OCI-LY1 (cell line): ENCODE results near the gene FAM149A.

Experiments
- H2AFZ ChIP-seq: fragments of 200-600 bp; sonication (generic), shearing (Covaris generic); 2 replicates; pipeline ENCODE4 v1.6.0; 2014; ENCODE audit warnings: antibody characterized with exemption, mild to moderate bottlenecking, low read length
- H3F3A ChIP-seq: fragments of 200-600 bp; sonication (generic), shearing (Covaris generic); 2 replicates; pipeline ENCODE4 v1.6.0; 2014; ENCODE audit warnings: mild to moderate bottlenecking, antibody characterized with exemption, low read length, moderate library complexity; ENCODE audit not compliant: insufficient read depth
- H3K27ac ChIP-seq: fragments of 200-600 bp; sonication (generic); 2 replicates; pipeline ENCODE4 v1.5.1; 2014; ENCODE audit warnings: low read length, mixed run types, mild to moderate bottlenecking, low read depth; ENCODE audit not compliant: poor library complexity, severe bottlenecking
- H3K27me3 ChIP-seq: fragments of 200-600 bp; sonication (generic); 2 replicates; pipeline ENCODE4 v1.6.0; 2014; ENCODE audit warnings: antibody characterized with exemption, mild to moderate bottlenecking, low read length, moderate library complexity; ENCODE audit not compliant: insufficient read depth
- H3K36me3 ChIP-seq: fragments of 200-600 bp; sonication (generic); 2 replicates; pipeline ENCODE4 v1.6.1; 2014; ENCODE audit warnings: mild to moderate bottlenecking, antibody characterized with exemption, low read length, moderate library complexity, mixed read lengths; ENCODE audit not compliant: insufficient read depth
- H3K4me1 ChIP-seq: fragments of 200-600 bp; sonication (generic); 2 replicates; pipeline ENCODE4 v1.5.1; 2014; ENCODE audit warnings: mild to moderate bottlenecking, low read length, moderate library complexity; ENCODE audit not compliant: insufficient read depth, severe bottlenecking
- H3K4me2 ChIP-seq: fragments of 200-600 bp; sonication (generic), shearing (Covaris generic); 2 replicates; pipeline ENCODE4 v1.6.1; 2014; ENCODE audit warnings: low read length
- H3K4me3 ChIP-seq: fragments of 200-600 bp; sonication (generic); 2 replicates; pipeline ENCODE4 v1.5.1; 2014; ENCODE audit warnings: low read length, low read depth, mild to moderate bottlenecking, mixed read lengths; ENCODE audit not compliant: poor library complexity, severe bottlenecking
- H3K79me2 ChIP-seq: fragments of 200-600 bp; shearing (Covaris generic); 2 replicates; pipeline ENCODE4 v1.6.1; 2016; ENCODE audit warnings: mixed run types, low read length, mixed read lengths; ENCODE audit not compliant: insufficient read depth
- H3K9ac ChIP-seq: fragments of 200-600 bp; sonication (generic), shearing (Covaris generic); 2 replicates; pipeline ENCODE4 v1.6.1; 2014; ENCODE audit warnings: mild to moderate bottlenecking, low read length, mixed read lengths
- H3K9me2 ChIP-seq: fragments of 200-600 bp; sonication (generic), shearing (Covaris generic); 2 replicates; pipeline ENCODE4 v1.6.1; 2014; ENCODE audit warnings: low read depth, mild to moderate bottlenecking, low read length, mixed read lengths
- H3K9me3 ChIP-seq: fragments of 200-600 bp; shearing (Covaris generic); 2 replicates; pipeline ENCODE4 v1.6.1; 2014; ENCODE audit warnings: low read length, mixed read lengths
- H4K20me1 ChIP-seq: fragments of 200-600 bp; sonication (generic), shearing (Covaris generic); 2 replicates; pipeline ENCODE4 v1.6.0; 2016; ENCODE audit warnings: mild to moderate bottlenecking, low read length; ENCODE audit not compliant: insufficient read depth
- EZH2 ChIP-seq: fragments of 200-600 bp; sonication (generic), shearing (Covaris generic); IDR thresholded peaks from 2 replicates; pipeline ENCODE4 v1.8.0; 2017; ENCODE audit warnings: borderline replicate concordance, mixed run types, mild to moderate bottlenecking, antibody characterized with exemption, low read length, moderate library complexity, mixed read lengths
- TF ChIP-seq, protein P1 (sequence below): fragments of 200-600 bp; sonication (generic), shearing (Covaris generic); IDR thresholded peaks from 2 replicates; pipeline ENCODE4 v1.5.1; 2017; ENCODE audit warnings: mild to moderate bottlenecking, antibody characterized with exemption, low read length, moderate library complexity, mixed read lengths

The FAM149A gene

GRCh38 chr4:186095406-186095805 is 9.1 kb upstream of the FAM149A start:
- Histone ChIP-seq H3K9me3 (no peaks in the 10 kb centered on the region), H3K4me3 (no peak overlapping the region), H3K4me2 (no peak overlapping the region), H3K9ac (no peak overlapping the region), H3K27ac (no peak overlapping the region), H3K9me2 (no peaks in the 10 kb centered on the region), H3K4me1 (no peaks in the 10 kb centered on the region), H3F3A (no peaks in the 10 kb centered on the region), H2AFZ (no peak overlapping the region), H3K36me3 (no peaks in the 10 kb centered on the region), H3K79me2 (no peaks in the 10 kb centered on the region), H3K27me3 (no peaks in the 10 kb centered on the region), H4K20me1 (no peaks in the 10 kb centered on the region)
- TF ChIP-seq EZH2 = no peak
- TF ChIP-seq, protein P1, sequence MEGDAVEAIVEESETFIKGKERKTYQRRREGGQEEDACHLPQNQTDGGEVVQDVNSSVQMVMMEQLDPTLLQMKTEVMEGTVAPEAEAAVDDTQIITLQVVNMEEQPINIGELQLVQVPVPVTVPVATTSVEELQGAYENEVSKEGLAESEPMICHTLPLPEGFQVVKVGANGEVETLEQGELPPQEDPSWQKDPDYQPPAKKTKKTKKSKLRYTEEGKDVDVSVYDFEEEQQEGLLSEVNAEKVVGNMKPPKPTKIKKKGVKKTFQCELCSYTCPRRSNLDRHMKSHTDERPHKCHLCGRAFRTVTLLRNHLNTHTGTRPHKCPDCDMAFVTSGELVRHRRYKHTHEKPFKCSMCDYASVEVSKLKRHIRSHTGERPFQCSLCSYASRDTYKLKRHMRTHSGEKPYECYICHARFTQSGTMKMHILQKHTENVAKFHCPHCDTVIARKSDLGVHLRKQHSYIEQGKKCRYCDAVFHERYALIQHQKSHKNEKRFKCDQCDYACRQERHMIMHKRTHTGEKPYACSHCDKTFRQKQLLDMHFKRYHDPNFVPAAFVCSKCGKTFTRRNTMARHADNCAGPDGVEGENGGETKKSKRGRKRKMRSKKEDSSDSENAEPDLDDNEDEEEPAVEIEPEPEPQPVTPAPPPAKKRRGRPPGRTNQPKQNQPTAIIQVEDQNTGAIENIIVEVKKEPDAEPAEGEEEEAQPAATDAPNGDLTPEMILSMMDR = no peak

GRCh38 chr4:186096681-186097165 is 7.8 kb upstream of the FAM149A start:
- H2AFZ ChIP-seq = no peak overlapping the region
- H3K9ac ChIP-seq = no peak overlapping the region
- no peaks in the 10 kb centered on the region for H3K27me3 ChIP-seq
- no peak overlapping the region for H3K4me2 ChIP-seq
- no peak for TF ChIP-seq EZH2
- H3K27ac ChIP-seq = no peak overlapping the region
- H4K20me1 ChIP-seq = no peaks in the 10 kb centered on the region
- no peaks in the 10 kb centered on the region for H3K9me2 ChIP-seq
- no peaks in the 10 kb centered on the region for H3K36me3 ChIP-seq
- no peaks in the 10 kb centered on the region for H3F3A ChIP-seq
- H3K4me1 ChIP-seq = no peaks in the 10 kb centered on the region
- no peak overlapping the region for H3K4me3 ChIP-seq
- H3K79me2 ChIP-seq = no peaks in the 10 kb centered on the region
- no peaks in the 10 kb centered on the region for H3K9me3 ChIP-seq

GRCh38 chr4:186097386-186097785 is 7.1 kb upstream of the FAM149A start:
- no peak overlapping the region for H2AFZ ChIP-seq
- H3K9ac ChIP-seq = no peak overlapping the region
- no peaks in the 10 kb centered on the region for H3K27me3 ChIP-seq
- H3K4me2 ChIP-seq = no peak overlapping the region
- TF ChIP-seq, protein P1 = no peak
- H3K27ac ChIP-seq = no peak overlapping the region
- H3F3A ChIP-seq = no peaks in the 10 kb centered on the region
- no peaks in the 10 kb centered on the region for H4K20me1 ChIP-seq
- no peaks in the 10 kb centered on the region for H3K36me3 ChIP-seq
- no peaks in the 10 kb centered on the region for H3K79me2 ChIP-seq
- H3K4me1 ChIP-seq = no peaks in the 10 kb centered on the region
- H3K4me3 ChIP-seq = no peak overlapping the region
- H3K9me3 ChIP-seq = no peaks in the 10 kb centered on the region
- no peaks in the 10 kb centered on the region for H3K9me2 ChIP-seq

DNA sequence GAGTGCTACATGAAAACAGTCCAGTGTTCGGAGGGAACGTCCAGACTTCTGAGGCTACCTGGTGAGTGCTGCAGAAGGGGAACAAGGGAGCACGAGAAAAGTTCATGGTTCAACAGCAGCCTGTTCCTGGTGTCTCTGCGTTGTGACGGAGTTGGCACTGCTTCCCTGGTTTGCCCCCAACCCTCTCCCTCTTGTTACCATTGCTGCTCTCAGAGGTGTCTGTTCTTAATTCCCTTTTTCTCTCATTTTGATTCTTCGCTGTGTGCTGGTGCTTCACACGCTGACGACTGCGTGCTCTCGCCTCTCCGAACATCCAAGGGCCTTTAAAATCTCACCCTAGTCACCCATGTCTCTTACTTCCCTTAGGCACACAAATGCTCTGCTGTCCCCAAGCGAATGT is 1.6 kb upstream of the FAM149A start:
- no peaks in the 10 kb centered on the region for H3K9me2 ChIP-seq

More for the DNA sequence above, 1.6 kb upstream of the FAM149A start:
- Histone ChIP-seq H3K36me3 (no peaks in the 10 kb centered on the region), H3K4me3 (no peak overlapping the region), H3K9me3 (no peaks in the 10 kb centered on the region), H3K4me1 (peaks cover 8% of the 10 kb centered on the region), H3K79me2 (no peaks in the 10 kb centered on the region), H3K4me2 (no peak overlapping the region), H2AFZ (no peak overlapping the region), H3K9ac (no peak overlapping the region), H3K27ac (no peak overlapping the region), H4K20me1 (no peaks in the 10 kb centered on the region), H3F3A (no peaks in the 10 kb centered on the region), H3K27me3 (peaks cover 15% of the 10 kb centered on the region)
- TF ChIP-seq, protein P1 = no peak
- no peak for TF ChIP-seq EZH2
